GM08714 (cell line): Measurements from ENCODE around the gene BSND.

Experiments used
- H3K4me3 ChIP-seq: fragments of 200-500 bp; sonication (Bioruptor generic); 2 replicates; pipeline ENCODE4 v1.5.1; 2014; ENCODE audit warnings: mild to moderate bottlenecking, low read length, inconsistent platforms
- ZNF274 ChIP-seq: IDR thresholded peaks from 2 replicates; pipeline ENCODE4 v1.6.1; 2012; ENCODE audit warnings: mild to moderate bottlenecking, low read depth, low read length

The BSND gene

GRCh38 chr1:54994355-54994990 lies 4.3 kb upstream of the BSND start:
- no peak for TF ChIP-seq ZNF274
- no peak overlapping the region for H3K4me3 ChIP-seq

DNA sequence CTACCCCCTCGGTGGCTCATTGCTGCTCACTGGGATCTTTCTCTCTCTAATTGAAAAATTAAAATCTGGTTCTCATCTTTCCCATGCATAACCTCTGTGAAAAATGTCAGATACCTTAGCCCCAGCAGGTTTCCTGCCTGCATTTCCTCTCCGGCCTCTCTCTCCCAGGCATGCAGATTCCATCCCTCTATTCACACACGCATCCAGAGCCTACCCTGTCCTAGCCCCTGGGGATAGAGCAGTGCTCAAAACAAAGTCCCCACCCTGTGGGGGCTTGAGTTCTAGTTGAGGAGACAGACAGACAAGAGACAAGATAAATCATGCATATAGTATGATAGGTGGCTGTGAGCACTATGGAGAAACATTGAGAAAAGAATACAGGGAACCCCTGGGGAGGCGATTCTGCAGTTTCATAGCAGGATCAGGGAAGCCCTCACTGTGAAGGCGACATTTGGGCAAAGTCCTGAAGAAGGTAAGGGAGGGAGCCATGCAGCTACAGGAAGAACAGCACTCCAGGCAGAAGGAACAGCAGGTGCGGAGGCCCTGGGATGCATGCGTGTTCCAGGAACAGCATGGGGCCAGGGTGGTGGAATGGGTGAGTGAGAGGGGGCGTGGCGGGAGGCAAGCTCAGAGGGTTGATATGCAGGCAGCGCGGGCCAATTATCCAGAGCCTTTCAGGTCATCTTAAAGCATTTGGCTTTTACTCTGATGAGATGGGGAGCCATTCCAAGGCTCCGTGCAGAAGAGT lies 3.5 kb upstream of the BSND start:
- no peak overlapping the region for H3K4me3 ChIP-seq
- no peak for TF ChIP-seq ZNF274

DNA sequence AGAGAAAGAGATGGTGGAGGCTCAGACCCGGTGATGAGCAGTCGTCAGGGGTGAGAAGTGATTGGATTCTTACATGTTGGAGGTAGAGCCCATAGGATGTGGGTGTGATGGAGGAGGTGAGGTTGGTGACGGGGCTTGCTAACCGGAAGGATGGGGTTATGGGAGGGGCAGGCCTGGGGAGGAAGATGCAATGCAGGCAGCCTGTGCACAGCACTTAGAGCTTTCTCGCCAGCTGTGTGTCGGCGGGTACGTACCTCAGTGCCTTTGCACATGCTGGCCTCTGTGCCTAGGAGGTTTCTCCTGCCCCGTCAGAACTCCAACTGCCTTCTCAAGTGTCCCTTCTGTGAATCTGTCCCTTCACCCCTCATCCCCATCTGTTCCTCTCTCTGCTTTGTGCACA lies 2.9 kb upstream of the BSND start:
- H3K4me3 ChIP-seq = no peak overlapping the region
- no peak for TF ChIP-seq ZNF274

GRCh38 chr1:54996359-54996868 lies 2.3 kb upstream of the BSND start:
- H3K4me3 ChIP-seq = no peak overlapping the region
- no peak for TF ChIP-seq ZNF274

DNA sequence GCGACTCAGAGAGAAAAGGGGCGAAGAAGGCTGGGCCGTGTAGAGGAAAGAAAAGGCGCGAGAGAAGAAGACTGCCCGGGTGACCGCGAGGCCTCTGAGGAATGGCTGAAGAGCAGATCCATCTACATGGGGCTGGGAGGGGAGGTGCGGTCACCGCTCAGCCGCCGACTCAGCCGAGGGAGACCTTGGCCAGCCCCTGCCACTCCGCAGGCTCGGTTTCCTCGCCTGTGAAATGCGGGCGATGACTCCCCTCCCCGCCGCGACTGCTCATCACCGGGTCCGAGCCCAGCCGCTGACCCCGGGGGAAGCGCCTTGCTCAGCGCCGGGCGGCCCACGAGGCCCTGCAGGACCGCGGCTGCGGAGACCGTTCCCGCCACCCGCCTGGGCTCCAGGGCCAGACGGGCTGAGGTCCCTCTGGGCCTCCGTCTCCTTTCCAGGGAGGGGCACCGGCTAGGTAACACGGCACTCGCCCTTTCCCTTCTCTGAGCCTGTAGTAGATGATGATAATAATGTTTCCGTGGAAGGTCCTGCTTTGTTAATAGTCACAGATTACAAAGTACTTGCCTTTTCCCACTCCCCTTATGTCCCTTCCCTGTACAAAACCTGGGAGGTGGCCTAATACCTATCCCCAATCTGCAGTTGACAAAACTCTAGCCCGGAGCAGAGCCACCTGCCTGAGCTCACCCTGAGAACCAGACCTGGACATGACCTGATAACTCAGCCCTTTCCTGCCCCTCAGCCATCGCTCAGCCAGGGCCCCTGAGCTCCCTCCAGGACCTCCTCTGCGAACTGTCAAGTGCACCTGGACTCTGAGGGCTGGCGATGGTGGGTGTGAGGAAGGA lies 1.6 kb upstream of the BSND start:
- H3K4me3 ChIP-seq = no peak overlapping the region
- no peak for TF ChIP-seq ZNF274

DNA sequence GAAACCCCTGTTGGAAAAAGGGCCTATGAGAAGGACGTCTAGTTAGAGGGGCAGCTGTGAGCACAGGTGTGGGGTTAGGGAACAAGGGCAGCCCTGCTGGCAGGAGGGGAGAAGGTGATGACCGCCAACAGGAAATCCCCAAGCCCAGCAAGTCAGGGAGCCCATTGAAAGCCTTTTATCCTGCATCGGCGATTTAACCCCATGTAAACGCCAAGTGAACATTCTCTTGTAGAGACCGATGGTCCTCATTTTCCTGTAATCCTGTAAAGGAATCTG lies 1.1 kb upstream of the BSND start:
- H3K4me3 ChIP-seq = no peak overlapping the region
- TF ChIP-seq ZNF274 = no peak

GRCh38 chr1:54998100-54998499 lies 633 bp upstream of the BSND start:
- no peak for TF ChIP-seq ZNF274
- H3K4me3 ChIP-seq = no peak overlapping the region

DNA sequence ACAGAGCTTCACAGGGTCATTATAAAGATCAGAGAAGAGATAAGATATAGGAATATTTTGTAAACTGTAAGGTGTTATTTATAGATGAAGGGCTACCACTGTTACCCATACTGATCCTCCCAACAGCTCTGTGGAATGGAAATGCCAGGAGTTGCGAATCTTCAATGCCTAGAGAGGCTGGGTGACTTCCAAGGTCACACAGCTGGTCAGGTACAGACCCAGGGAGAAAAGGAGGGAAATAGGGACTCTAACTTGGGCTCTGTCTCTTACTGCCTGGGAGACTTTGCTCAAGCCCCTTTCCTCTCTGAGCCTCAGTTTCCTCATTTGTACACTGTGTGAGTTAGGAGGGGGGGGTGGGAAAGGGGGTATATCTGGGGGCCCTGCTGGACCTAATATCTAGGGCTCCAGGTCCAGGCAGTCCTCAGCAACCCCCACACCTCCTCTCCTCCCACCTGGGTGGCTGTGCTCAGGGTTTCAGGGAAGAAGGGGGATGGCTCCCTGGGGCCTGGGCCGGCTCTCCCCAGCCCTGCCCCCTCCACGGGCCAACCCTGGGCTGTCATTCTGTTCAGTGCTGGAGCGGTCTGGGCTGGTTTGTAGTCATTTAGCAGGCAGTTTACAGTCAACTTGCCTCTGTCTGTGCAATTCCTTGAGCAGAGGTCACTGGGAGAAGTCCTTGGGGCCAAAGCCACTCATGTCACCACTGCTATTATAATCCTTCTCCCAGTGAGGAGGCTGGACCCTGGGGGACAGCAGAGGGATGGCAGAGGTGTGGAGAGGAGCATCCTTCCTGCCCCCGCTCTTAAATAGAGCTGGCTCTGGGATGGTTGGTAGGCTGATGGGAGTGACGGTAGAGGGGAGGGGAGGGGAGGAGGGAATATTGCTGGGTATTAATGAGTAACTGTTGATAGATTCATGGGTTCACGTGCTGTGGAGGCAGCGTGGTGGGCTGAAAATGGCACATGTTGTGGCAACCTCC lies 1.7 kb downstream of the BSND start:
- H3K4me3 ChIP-seq = no peak overlapping the region
- no peak for TF ChIP-seq ZNF274

DNA sequence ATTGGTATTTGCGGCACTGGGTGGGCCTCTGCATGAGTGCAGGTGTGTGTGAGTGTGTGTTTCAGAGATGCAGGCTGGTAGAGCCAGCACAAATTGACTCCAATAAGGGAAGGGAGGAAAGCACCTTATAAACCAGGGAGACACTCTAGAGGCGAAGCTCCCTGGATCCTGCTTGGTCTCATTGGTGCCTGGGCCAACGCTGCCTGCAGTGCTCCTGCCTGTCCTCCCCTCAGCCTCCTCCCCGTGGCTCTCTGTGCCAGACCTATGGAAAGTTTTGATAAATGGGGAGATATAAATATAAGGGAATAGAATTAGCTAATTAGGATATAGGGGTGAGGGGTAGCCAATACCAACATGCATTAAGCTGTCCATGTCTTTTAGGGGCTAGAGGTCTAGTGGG lies 2.6 kb downstream of the BSND start:
- no peak overlapping the region for H3K4me3 ChIP-seq
- no peak for TF ChIP-seq ZNF274

DNA sequence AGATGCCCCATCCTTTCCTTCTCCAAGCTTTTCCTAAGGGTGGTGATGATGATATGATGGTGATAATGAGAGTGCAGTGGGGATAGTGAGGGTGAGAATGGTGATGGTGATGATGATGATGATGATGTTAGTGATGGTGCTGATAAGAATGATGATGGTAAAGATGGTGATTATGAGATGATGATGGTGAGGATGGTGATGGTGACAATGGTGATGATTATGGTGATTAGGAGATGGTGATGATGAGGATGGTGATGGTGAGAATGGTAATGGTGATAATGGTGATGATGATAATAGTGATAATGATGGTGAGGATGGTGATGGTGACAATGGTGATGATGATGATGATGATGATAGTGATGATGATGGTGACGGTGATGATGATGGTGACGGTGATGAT lies 4.0 kb downstream of the BSND start:
- TF ChIP-seq ZNF274 = no peak
- no peak overlapping the region for H3K4me3 ChIP-seq

GRCh38 chr1:55005351-55006140 lies 6.8 kb downstream of the BSND start:
- no peak for TF ChIP-seq ZNF274

DNA sequence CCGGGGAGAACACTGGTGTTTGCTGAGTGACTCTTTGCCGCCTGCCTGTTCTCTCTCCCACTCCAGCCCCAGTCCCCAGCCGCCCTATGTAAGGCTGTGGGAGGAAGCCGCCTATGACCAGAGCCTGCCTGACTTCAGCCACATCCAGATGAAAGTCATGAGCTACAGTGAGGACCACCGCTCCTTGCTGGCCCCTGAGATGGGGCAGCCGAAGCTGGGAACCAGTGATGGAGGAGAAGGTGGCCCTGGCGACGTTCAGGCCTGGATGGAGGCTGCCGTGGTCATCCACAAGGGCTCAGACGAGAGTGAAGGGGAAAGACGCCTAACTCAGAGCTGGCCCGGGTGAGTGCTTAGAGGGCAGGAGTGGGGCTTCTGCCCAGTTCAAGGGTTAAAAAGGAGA lies 8.2 kb downstream of the BSND start:
- no peak for TF ChIP-seq ZNF274

More at GRCh38 chr1:55005351-55006140, 6.8 kb downstream of the BSND start:
- H3K4me3 ChIP-seq = no peak overlapping the region

DNA sequence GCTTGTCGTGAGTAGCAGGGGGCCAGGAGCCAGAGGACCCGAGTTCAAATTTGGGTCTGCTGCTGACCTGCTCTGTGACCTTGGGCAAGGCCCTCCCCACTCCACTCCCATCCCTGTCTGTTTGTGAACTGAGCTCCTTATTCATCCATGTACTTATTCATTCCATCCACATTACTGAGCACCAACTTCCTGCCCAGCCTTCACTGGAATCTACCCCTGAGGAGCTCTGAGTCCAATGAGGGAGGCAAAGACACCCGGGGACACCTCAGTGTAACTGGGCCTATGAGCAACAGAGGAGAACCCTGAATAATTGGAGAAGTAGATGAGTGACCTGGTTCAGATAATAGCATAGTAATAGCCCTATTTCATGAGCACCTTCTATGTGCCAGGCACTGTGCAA lies 8.9 kb downstream of the BSND start:
- no peak for TF ChIP-seq ZNF274
- no peak overlapping the region for H3K4me3 ChIP-seq

More for the DNA sequence above, 8.2 kb downstream of the BSND start:
- H3K4me3 ChIP-seq = no peak overlapping the region
